HepG2 (cell line): ENCODE data around the gene PTTG1. TPM values are rescaled to one million over a fixed set of nuclear protein-coding genes. Genes with fewer than 3 reads are reported as not detected.

ENCODE experiments used
- CBX2 ChIP-seq, 2 experiments: fragments of 200-600 bp in 1 of 2; sonication (generic); formaldehyde crosslinking in 1 of 2; IDR thresholded peaks; 2 replicates each; pipeline versions ENCODE4 v1.7.0 to v1.8.1; 2018 to 2022; ENCODE audit warnings: low read depth in 2 of 2, low read length in 1 of 2, mild to moderate bottlenecking in 1 of 2, missing genetic modification reagents in 1 of 2
- ELF4 ChIP-seq: sonication (generic); formaldehyde crosslinking; IDR thresholded peaks from 2 replicates; pipeline ENCODE4 v1.5.0; 2020; ENCODE audit warnings: missing genetic modification reagents, mild to moderate bottlenecking, moderate library complexity, borderline replicate concordance
- IRX3 ChIP-seq: sonication (generic); formaldehyde crosslinking; IDR thresholded peaks from 2 replicates; pipeline ENCODE4 v1.8.1; 2023; ENCODE audit warnings: mild to moderate bottlenecking, low read depth, missing genetic modification reagents, borderline replicate concordance
- NCOA5 ChIP-seq: sonication (generic); formaldehyde crosslinking; IDR thresholded peaks from 2 replicates; pipeline ENCODE4 v1.4.0; 2020; ENCODE audit warnings: missing genetic modification reagents
- THAP9 ChIP-seq: sonication (generic); formaldehyde crosslinking; IDR thresholded peaks from 2 replicates; pipeline ENCODE4; 2020; ENCODE audit warnings: missing genetic modification reagents, mild to moderate bottlenecking, borderline replicate concordance
- ZBTB44 ChIP-seq: sonication (generic); formaldehyde crosslinking; IDR thresholded peaks from 2 replicates; pipeline ENCODE4 v1.4.0; 2020; ENCODE audit warnings: missing genetic modification reagents
- ZNF10 ChIP-seq: sonication (generic); formaldehyde crosslinking; IDR thresholded peaks from 2 replicates; pipeline ENCODE4 v1.4.0; 2020; ENCODE audit warnings: mild to moderate bottlenecking, low read depth, missing genetic modification reagents, borderline replicate concordance
- ZNF207 ChIP-seq: fragments of 450-650 bp; IDR thresholded peaks from 2 replicates; pipeline ENCODE4 v1.6.1; 2016; ENCODE audit warnings: antibody characterized with exemption, borderline replicate concordance
- ZNF441 ChIP-seq: sonication (generic); formaldehyde crosslinking; IDR thresholded peaks from 2 replicates; pipeline ENCODE4 v1.7.0; 2021; ENCODE audit warnings: missing genetic modification reagents, borderline replicate concordance
- ZNF510 ChIP-seq: sonication (generic); formaldehyde crosslinking; IDR thresholded peaks from 2 replicates; pipeline ENCODE4 v1.4.0; 2020; ENCODE audit warnings: low read depth, mild to moderate bottlenecking, missing genetic modification reagents
- ZNF530 ChIP-seq: sonication (generic); formaldehyde crosslinking; IDR thresholded peaks from 2 replicates; pipeline ENCODE4 v1.5.0; 2020; ENCODE audit warnings: low read depth, mild to moderate bottlenecking, missing genetic modification reagents
- ZNF572 ChIP-seq: sonication (generic); formaldehyde crosslinking; IDR thresholded peaks from 2 replicates; pipeline ENCODE4 v1.5.1; 2020; ENCODE audit warnings: mild to moderate bottlenecking, missing genetic modification reagents
- ZNF597 ChIP-seq: sonication (generic); formaldehyde crosslinking; IDR thresholded peaks from 2 replicates; pipeline ENCODE4 v1.5.0; 2020; ENCODE audit warnings: missing genetic modification reagents
- ZNF646 ChIP-seq: sonication (generic); formaldehyde crosslinking; IDR thresholded peaks from 2 replicates; pipeline ENCODE4 v1.9.0; 2021; ENCODE audit warnings: mild to moderate bottlenecking, missing genetic modification reagents
- ZNF782 ChIP-seq: sonication (generic); formaldehyde crosslinking; IDR thresholded peaks from 2 replicates; pipeline ENCODE4 v1.4.0; 2020; ENCODE audit warnings: missing genetic modification reagents, mild to moderate bottlenecking, borderline replicate concordance
- polyA plus RNA-seq, 8 experiments: library from polyadenylated mRNA; depleted of rRNA in 3 of 8; stranded (reverse) in 7 of 8; unstranded in 1 of 8; fragments of >200 nt; fragmentation: Illumina TruSeq in 4 of 8; extraction: Trizol in 4 of 8; gene quantifications; 2 replicates each; pipeline versions ENCODE4 v1.2.1 to v1.2.3, GENCODE V29; 2011 to 2016; ENCODE audit warnings: low read depth in 4 of 8, missing spikeins in 1 of 8, mixed read lengths in 1 of 8; ENCODE audit not compliant: insufficient read depth in 1 of 8
- total RNA-seq, 5 experiments: library from RNA; depleted of rRNA; stranded (reverse); fragments of >200 nt; fragmentation: Illumina TruSeq; extraction: Trizol; gene quantifications; 2 replicates each; pipeline ENCODE4 v1.2.3, GENCODE V29; 2016; ENCODE audit warnings: low read depth in 1 of 5

The PTTG1 gene
- total and polyA plus RNA-seq, 2 of the 13 experiments (the other 11 are each of a cell fraction or from before 2014, with no cell fraction given): 102 to 161 TPM

GRCh38 chr5:160475864-160476438, 54.3 kb downstream of the PTTG1 start (continued):
- TF ChIP-seq ZNF572 (CRISPR knock-in tag) (no peak), NCOA5 (no peak), IRX3 (CRISPR knock-in tag) (no peak), ZBTB44 (CRISPR knock-in tag) (no peak), CBX2 (IDR thresholded peaks at IDR 0.05; ENCODE audit: low read depth, low read length) (no peak), CBX2 (CRISPR knock-in tag; IDR thresholded peaks at IDR 0.05; ENCODE audit: low read depth) (no peak), ZNF207 (no peak), ZNF530 (CRISPR knock-in tag) (no peak), ZNF597 (CRISPR knock-in tag) (no peak), ZNF782 (CRISPR knock-in tag) (no peak), ZNF441 (no peak), ZNF510 (CRISPR knock-in tag) (no peak), THAP9 (CRISPR knock-in tag) (no peak), ZNF646 (CRISPR knock-in tag) (peak; percentile 56; the same call in 1 of the 2 replicates), ELF4 (0 out of 2 replicates have a peak, but pooled peaks have one; percentile 29), ZNF10 (no peak)
